HPDE6-E6E7 (cell line): ENCODE measurements around the gene NIPSNAP3A.

Experiments
- DNase-seq: peaks from one replicate; pipeline ENCODE4 v3.0.0; 2011; ENCODE audit warnings: missing footprints; ENCODE audit errors: extremely low spot score

NIPSNAP3A gene

DNA sequence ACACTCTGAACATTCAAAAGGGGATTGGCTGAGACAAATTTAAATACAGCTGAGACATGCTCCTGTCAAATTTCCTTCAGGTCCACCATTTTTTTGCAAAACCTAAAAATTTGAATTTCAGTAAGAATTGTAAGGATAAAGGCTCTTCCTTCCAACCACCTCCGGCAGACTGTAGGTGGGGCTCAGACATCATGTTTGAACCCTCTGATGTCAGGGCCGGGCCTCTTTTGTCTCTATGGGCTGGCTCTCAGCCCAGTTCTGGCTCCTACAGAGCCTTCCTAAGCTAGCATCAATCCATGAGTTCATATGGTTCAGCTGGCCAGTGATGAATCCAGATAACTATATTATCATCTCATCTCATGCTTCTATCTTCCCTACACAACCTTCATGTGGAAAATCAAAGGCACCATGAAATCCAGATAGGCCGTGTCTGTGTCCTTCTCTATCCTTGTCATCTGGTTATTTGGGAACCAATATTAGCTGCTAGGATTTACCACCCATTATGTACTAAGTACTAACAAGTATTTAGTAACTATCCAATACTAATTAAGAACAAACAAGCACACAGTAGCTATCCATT lies 60.6 kb downstream of the NIPSNAP3A start:
- no peak for DNase-seq
